ENCODE results near the gene HES2. TPM values are rescaled to one million over a fixed set of nuclear protein-coding genes. Genes with fewer than 3 reads are reported as not detected.
"Not testable (repeated sequence)": the region's sequence is repeated elsewhere in the genome, so short reads cannot be mapped to it uniquely, and the experiment has no call there.

The HES2 gene
- total and polyA plus RNA-seq, 5 donors from 2014 or later: not detected

- Mint-ChIP-seq H3K4me3 (peak overlapping the region; percentile 86 to 95 (median 93)), H3K27ac (peak overlapping the region; percentile 97 to 98 (median 98)), H3K4me1 (peaks cover 0 to 64% (median 36%) of the 10 kb centered on the region in 4 donors), H3K9me3 (peaks cover 0 to 1% (median 0%) of the 10 kb centered on the region in 7 donors), H3K27me3 (peaks cover 17% of the 10 kb centered on the region), H3K36me3 (peaks cover 18% of the 10 kb centered on the region)
- Histone ChIP-seq H3K4me1 (ENCODE audit: control insufficient read depth, insufficient read depth, low read length, poor library complexity, severe bottlenecking) (peaks cover 60% of the 10 kb centered on the region), H3K36me3 (ENCODE audit: control insufficient read depth, insufficient read depth, low read length) (peaks cover 21% of the 10 kb centered on the region), H3K27ac (ENCODE audit: insufficient read depth, low read length, poor library complexity, severe bottlenecking) (peak overlapping the region; percentile 97), H3K27me3 (ENCODE audit: control insufficient read depth, insufficient read depth, low read length) (no peaks in the 10 kb centered on the region), H3K9me3 (ENCODE audit: control insufficient read depth in 2 of 2, low read length in 2 of 2) (no peaks in the 10 kb centered on the region), H3K4me3 (ENCODE audit: low read depth, low read length) (peak overlapping the region; percentile 37)
- peak; percentile 27 to 35 for ATAC-seq (ENCODE audit: low read depth in 2 of 2)
- peak; percentile 58 to 68 (median 59) for DNase-seq
These were observed 40.1 kb upstream of the HES2 start for GRCh38 chr1:6459850-6460265.

GRCh38 chr1:6456800-6457466, 37.2 kb upstream of the HES2 start:
- H3K27me3 ChIP-seq (ENCODE audit: control insufficient read depth, insufficient read depth, low read length): no peaks in the 10 kb centered on the region
- peaks cover 4% of the 10 kb centered on the region for H3K36me3 Mint-ChIP-seq
- H3K4me1 ChIP-seq (ENCODE audit: control insufficient read depth, insufficient read depth, low read length, poor library complexity, severe bottlenecking): peaks cover 44% of the 10 kb centered on the region
- DNase-seq (no peak), ATAC-seq (ENCODE audit: low read depth in 2 of 2) (no peak)
- peaks cover 0 to 3% (median 0%) of the 10 kb centered on the region in 7 donors for H3K9me3 Mint-ChIP-seq
- peak overlapping the region in 1 of 3 donors; percentile 27 for H3K27ac Mint-ChIP-seq
- no peaks in the 10 kb centered on the region for H3K9me3 ChIP-seq (ENCODE audit: control insufficient read depth in 2 of 2, low read length in 2 of 2)
- H3K36me3 ChIP-seq (ENCODE audit: control insufficient read depth, insufficient read depth, low read length): peaks cover 8% of the 10 kb centered on the region
- peaks cover 0 to 44% (median 16%) of the 10 kb centered on the region in 4 donors for H3K4me1 Mint-ChIP-seq
- peaks cover 38% of the 10 kb centered on the region for H3K27me3 Mint-ChIP-seq
- no peak overlapping the region for H3K27ac ChIP-seq (ENCODE audit: insufficient read depth, low read length, poor library complexity, severe bottlenecking)
- no peak overlapping the region for H3K4me3 ChIP-seq (ENCODE audit: low read depth, low read length)
- H3K4me3 Mint-ChIP-seq: peak overlapping the region in 3 of 4 donors; percentile 20 to 79 (median 35)

- Mint-ChIP-seq H3K4me3 (peak overlapping the region in 3 of 4 donors; percentile 20 to 46 (median 39)), H3K27me3 (peaks cover 43% of the 10 kb centered on the region), H3K27ac (peak overlapping the region in 1 of 3 donors; percentile 9), H3K4me1 (peaks cover 0 to 36% (median 15%) of the 10 kb centered on the region in 4 donors)
- not testable (repeated sequence) for H3K9me3 ChIP-seq (ENCODE audit: control insufficient read depth in 2 of 2, low read length in 2 of 2); DNase-seq; H3K36me3 ChIP-seq (ENCODE audit: control insufficient read depth, insufficient read depth, low read length); H3K4me3 ChIP-seq (ENCODE audit: low read depth, low read length); ATAC-seq (ENCODE audit: low read depth in 2 of 2); H3K27me3 ChIP-seq (ENCODE audit: control insufficient read depth, insufficient read depth, low read length); H3K36me3 Mint-ChIP-seq; H3K9me3 Mint-ChIP-seq; H3K27ac ChIP-seq (ENCODE audit: insufficient read depth, low read length, poor library complexity, severe bottlenecking)
- peaks cover 34% of the 10 kb centered on the region for H3K4me1 ChIP-seq (ENCODE audit: control insufficient read depth, insufficient read depth, low read length, poor library complexity, severe bottlenecking)
These were observed 36.2 kb upstream of the HES2 start for GRCh38 chr1:6455752-6456520.

- Mint-ChIP-seq H3K4me3 (peak overlapping the region in 1 of 4 donors; percentile 46), H3K27me3 (peaks cover 46% of the 10 kb centered on the region), H3K36me3 (peaks cover 4% of the 10 kb centered on the region), H3K27ac (no peak overlapping the region), H3K4me1 (peaks cover 0 to 31% (median 8%) of the 10 kb centered on the region in 4 donors), H3K9me3 (peaks cover 0 to 3% (median 0%) of the 10 kb centered on the region in 7 donors)
- Histone ChIP-seq H3K36me3 (ENCODE audit: control insufficient read depth, insufficient read depth, low read length) (no peaks in the 10 kb centered on the region), H3K27me3 (ENCODE audit: control insufficient read depth, insufficient read depth, low read length) (no peaks in the 10 kb centered on the region), H3K9me3 (ENCODE audit: control insufficient read depth in 2 of 2, low read length in 2 of 2) (no peaks in the 10 kb centered on the region), H3K27ac (ENCODE audit: insufficient read depth, low read length, poor library complexity, severe bottlenecking) (no peak overlapping the region), H3K4me1 (ENCODE audit: control insufficient read depth, insufficient read depth, low read length, poor library complexity, severe bottlenecking) (peaks cover 26% of the 10 kb centered on the region), H3K4me3 (ENCODE audit: low read depth, low read length) (no peak overlapping the region)
- DNase-seq (peak; percentile 23 to 53 (median 48)), ATAC-seq (ENCODE audit: low read depth in 2 of 2) (peak; percentile 42 to 59)
These were observed 35.4 kb upstream of the HES2 start for GRCh38 chr1:6454856-6455751.

GRCh38 chr1:6453895-6454855, 34.5 kb upstream of the HES2 start:
- peak in 1 of 3 donors; percentile 35 for DNase-seq
- peaks cover 19% of the 10 kb centered on the region for H3K4me1 ChIP-seq (ENCODE audit: control insufficient read depth, insufficient read depth, low read length, poor library complexity, severe bottlenecking)
- Mint-ChIP-seq H3K4me1 (peaks cover 0 to 31% (median 9%) of the 10 kb centered on the region in 4 donors), H3K27me3 (peaks cover 53% of the 10 kb centered on the region), H3K4me3 (peak overlapping the region in 2 of 4 donors; percentile 26 to 70)
- ATAC-seq (ENCODE audit: low read depth in 2 of 2); H3K36me3 Mint-ChIP-seq; H3K4me3 ChIP-seq (ENCODE audit: low read depth, low read length); H3K27ac ChIP-seq (ENCODE audit: insufficient read depth, low read length, poor library complexity, severe bottlenecking); H3K27me3 ChIP-seq (ENCODE audit: control insufficient read depth, insufficient read depth, low read length); H3K36me3 ChIP-seq (ENCODE audit: control insufficient read depth, insufficient read depth, low read length); H3K9me3 Mint-ChIP-seq; H3K27ac Mint-ChIP-seq; H3K9me3 ChIP-seq (ENCODE audit: control insufficient read depth in 2 of 2, low read length in 2 of 2): not testable (repeated sequence)

GRCh38 chr1:6450943-6451373, 31.2 kb upstream of the HES2 start:
- Histone ChIP-seq H3K9me3 (ENCODE audit: control insufficient read depth in 2 of 2, low read length in 2 of 2) (no peaks in the 10 kb centered on the region), H3K36me3 (ENCODE audit: control insufficient read depth, insufficient read depth, low read length) (no peaks in the 10 kb centered on the region), H3K4me3 (ENCODE audit: low read depth, low read length) (no peak overlapping the region), H3K27me3 (ENCODE audit: control insufficient read depth, insufficient read depth, low read length) (peaks cover 4% of the 10 kb centered on the region), H3K27ac (ENCODE audit: insufficient read depth, low read length, poor library complexity, severe bottlenecking) (no peak overlapping the region), H3K4me1 (ENCODE audit: control insufficient read depth, insufficient read depth, low read length, poor library complexity, severe bottlenecking) (peaks cover 46% of the 10 kb centered on the region)
- DNase-seq (no peak), ATAC-seq (ENCODE audit: low read depth in 2 of 2) (no peak)
- Mint-ChIP-seq H3K27me3 (peaks cover 62% of the 10 kb centered on the region), H3K4me3 (peak overlapping the region in 1 of 4 donors; percentile 68), H3K36me3 (no peaks in the 10 kb centered on the region), H3K9me3 (peaks cover 0 to 3% (median 0%) of the 10 kb centered on the region in 7 donors), H3K27ac (peak overlapping the region in 1 of 3 donors; percentile 95), H3K4me1 (peaks cover 0 to 33% (median 8%) of the 10 kb centered on the region in 4 donors)
